Articular chondrocyte of knee joint (primary cell): Measurements from ENCODE around the gene PTPN23. TPM values are rescaled to one million over a fixed set of nuclear protein-coding genes. Genes with fewer than 3 reads are reported as not detected.

Experiments used
- total RNA-seq: library from RNA; depleted of rRNA; stranded (reverse); fragments of >200 nt; gene quantifications from 2 replicates; pipeline ENCODE4 v1.2.3, GENCODE V29; 2012

The PTPN23 gene, protein sequence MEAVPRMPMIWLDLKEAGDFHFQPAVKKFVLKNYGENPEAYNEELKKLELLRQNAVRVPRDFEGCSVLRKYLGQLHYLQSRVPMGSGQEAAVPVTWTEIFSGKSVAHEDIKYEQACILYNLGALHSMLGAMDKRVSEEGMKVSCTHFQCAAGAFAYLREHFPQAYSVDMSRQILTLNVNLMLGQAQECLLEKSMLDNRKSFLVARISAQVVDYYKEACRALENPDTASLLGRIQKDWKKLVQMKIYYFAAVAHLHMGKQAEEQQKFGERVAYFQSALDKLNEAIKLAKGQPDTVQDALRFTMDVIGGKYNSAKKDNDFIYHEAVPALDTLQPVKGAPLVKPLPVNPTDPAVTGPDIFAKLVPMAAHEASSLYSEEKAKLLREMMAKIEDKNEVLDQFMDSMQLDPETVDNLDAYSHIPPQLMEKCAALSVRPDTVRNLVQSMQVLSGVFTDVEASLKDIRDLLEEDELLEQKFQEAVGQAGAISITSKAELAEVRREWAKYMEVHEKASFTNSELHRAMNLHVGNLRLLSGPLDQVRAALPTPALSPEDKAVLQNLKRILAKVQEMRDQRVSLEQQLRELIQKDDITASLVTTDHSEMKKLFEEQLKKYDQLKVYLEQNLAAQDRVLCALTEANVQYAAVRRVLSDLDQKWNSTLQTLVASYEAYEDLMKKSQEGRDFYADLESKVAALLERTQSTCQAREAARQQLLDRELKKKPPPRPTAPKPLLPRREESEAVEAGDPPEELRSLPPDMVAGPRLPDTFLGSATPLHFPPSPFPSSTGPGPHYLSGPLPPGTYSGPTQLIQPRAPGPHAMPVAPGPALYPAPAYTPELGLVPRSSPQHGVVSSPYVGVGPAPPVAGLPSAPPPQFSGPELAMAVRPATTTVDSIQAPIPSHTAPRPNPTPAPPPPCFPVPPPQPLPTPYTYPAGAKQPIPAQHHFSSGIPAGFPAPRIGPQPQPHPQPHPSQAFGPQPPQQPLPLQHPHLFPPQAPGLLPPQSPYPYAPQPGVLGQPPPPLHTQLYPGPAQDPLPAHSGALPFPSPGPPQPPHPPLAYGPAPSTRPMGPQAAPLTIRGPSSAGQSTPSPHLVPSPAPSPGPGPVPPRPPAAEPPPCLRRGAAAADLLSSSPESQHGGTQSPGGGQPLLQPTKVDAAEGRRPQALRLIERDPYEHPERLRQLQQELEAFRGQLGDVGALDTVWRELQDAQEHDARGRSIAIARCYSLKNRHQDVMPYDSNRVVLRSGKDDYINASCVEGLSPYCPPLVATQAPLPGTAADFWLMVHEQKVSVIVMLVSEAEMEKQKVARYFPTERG (N-terminal part only)
- 12.9 and 21.7 TPM in 2 replicates for total RNA-seq

DNA sequence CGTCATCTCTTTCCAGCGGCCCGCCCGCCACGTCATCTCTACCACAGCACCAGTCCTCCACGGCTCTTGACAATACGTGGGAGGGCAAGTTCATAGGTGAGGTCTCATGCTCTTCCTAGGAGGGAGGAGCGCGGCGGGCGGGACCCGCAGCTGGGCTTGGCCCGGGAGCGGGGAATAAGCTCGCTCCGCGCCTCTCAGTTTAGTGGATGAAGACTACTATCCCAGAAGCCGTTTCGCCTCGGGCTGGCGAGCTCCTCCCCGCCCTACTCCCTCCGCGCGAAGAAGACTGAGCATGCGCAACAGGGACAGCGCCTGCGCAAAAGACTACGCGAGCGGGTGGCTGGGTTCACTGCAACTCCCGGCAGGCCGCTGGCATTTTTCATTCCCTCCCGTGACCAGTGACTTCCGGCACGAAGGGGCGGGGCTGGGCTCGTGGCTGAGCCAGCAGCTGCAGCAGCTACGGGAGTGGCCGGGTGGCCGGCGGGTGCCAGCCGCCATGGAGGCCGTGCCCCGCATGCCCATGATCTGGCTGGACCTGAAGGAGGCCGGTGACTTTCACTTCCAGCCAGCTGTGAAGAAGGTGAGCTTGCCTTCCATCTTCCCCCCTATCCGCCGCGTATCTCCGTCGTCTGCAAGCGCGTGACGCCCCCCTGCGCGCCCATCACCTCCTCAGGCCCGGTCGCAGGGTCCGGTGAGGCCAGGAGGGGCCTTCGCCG is at the start of gene PTPN23:
PTPN23 (plus strand) TSS at position 421 of the 716 bp plus-strand sequence; CDS start at position 497, 76 bp downstream.

Other genes starting within 250 kb of the PTPN23 start
- gene SETD2, start 216.9 kb upstream of the PTPN23 start, total RNA-seq: 43.5 and 47.1 TPM in 2 replicates
- 6.5 and 7.1 TPM in 2 replicates for gene KIF9, start 98.2 kb upstream of the PTPN23 start, total RNA-seq
- 15.5 and 21.2 TPM in 2 replicates for gene KLHL18, start 98.1 kb upstream of the PTPN23 start, total RNA-seq
- gene SCAP, start 94.9 kb downstream of the PTPN23 start, total RNA-seq: 31.9 and 50.5 TPM in 2 replicates
- 19.7 and 23.8 TPM in 2 replicates for gene ELP6, start 132.7 kb downstream of the PTPN23 start, total RNA-seq
- 0.11 and 0.13 TPM in 2 replicates for gene CSPG5, start 197.8 kb downstream of the PTPN23 start, total RNA-seq